ENCODE data around the gene NKX1-1.
"Not testable (repeated sequence)": the region's sequence is repeated elsewhere in the genome, so short reads cannot be mapped to it uniquely, and the experiment has no call there.

- TF ChIP-seq, protein P1, sequence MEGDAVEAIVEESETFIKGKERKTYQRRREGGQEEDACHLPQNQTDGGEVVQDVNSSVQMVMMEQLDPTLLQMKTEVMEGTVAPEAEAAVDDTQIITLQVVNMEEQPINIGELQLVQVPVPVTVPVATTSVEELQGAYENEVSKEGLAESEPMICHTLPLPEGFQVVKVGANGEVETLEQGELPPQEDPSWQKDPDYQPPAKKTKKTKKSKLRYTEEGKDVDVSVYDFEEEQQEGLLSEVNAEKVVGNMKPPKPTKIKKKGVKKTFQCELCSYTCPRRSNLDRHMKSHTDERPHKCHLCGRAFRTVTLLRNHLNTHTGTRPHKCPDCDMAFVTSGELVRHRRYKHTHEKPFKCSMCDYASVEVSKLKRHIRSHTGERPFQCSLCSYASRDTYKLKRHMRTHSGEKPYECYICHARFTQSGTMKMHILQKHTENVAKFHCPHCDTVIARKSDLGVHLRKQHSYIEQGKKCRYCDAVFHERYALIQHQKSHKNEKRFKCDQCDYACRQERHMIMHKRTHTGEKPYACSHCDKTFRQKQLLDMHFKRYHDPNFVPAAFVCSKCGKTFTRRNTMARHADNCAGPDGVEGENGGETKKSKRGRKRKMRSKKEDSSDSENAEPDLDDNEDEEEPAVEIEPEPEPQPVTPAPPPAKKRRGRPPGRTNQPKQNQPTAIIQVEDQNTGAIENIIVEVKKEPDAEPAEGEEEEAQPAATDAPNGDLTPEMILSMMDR (IDR thresholded peaks at IDR 0.05): not testable (repeated sequence)
- not testable (repeated sequence) for TF ChIP-seq POLR2A (IDR thresholded peaks at IDR 0.05)
Observed at GRCh38 chr4:1372576-1372975, 33.7 kb downstream of the NKX1-1 start.
